Testis (tissue), 3 donors: ENCODE measurements around the gene PEX26. TPM values are rescaled to one million over a fixed set of nuclear protein-coding genes. Genes with fewer than 3 reads are reported as not detected.
"Not testable (repeated sequence)": the region's sequence is repeated elsewhere in the genome, so short reads cannot be mapped to it uniquely, and the experiment has no call there.

Source experiments
- DNase-seq: peaks from one replicate; pipeline ENCODE4 v3.0.0-alpha.2; 2019
- H3K27ac ChIP-seq, 2 donors: fragments of 200-600 bp; sonication (generic); one replicate each; pipeline ENCODE4 v1.5.1; 2019
- H3K27me3 ChIP-seq: fragments of 200-600 bp; sonication (generic); one replicate; pipeline ENCODE4 v1.5.1; 2019
- H3K36me3 ChIP-seq: fragments of 200-600 bp; sonication (generic); one replicate; pipeline ENCODE4 v1.5.1; 2017; ENCODE audit warnings: low read depth; ENCODE audit errors: missing control alignments
- H3K4me1 ChIP-seq: fragments of 200-600 bp; sonication (generic); one replicate; pipeline ENCODE4 v1.5.1; 2019
- H3K4me3 ChIP-seq, 2 donors: fragments of 200-600 bp; sonication (generic); one replicate each; pipeline ENCODE4 v1.5.1; 2017 to 2019
- H3K9me3 ChIP-seq: fragments of 200-600 bp; sonication (generic); one replicate; pipeline ENCODE4 v1.5.1; 2017
- CTCF ChIP-seq, 3 experiments: fragments of 450-650 bp in 2 of 3; fragments of 200-600 bp in 1 of 3; sonication (generic) in 1 of 3; IDR thresholded peaks; one replicate each; pipeline ENCODE4 v1.5.1; 2016 to 2019; ENCODE audit warnings: antibody characterized with exemption in 3 of 3, mild to moderate bottlenecking in 2 of 3, moderate library complexity in 1 of 3
- POLR2A ChIP-seq: fragments of 450-650 bp; IDR thresholded peaks from one replicate; pipeline ENCODE4 v1.6.1; 2017; ENCODE audit warnings: antibody characterized with exemption, mild to moderate bottlenecking, moderate library complexity
- WGBS, 2 donors: methylation state at CpG; one replicate each; pipeline ENCODE4 v1.1.5; 2018; 5-methylcytosine and 5-hydroxymethylcytosine counted together
- intact Hi-C: fragments of 100-400 bp; cut with DNase I; formaldehyde crosslinking; loops from one replicate; pipeline ENCODE4 v1.15.1; 2023; ENCODE audit warnings: low total_unique reads
- polyA plus RNA-seq: library from polyadenylated mRNA; stranded (reverse); fragments of 350-450 nt; fragmentation: Illumina TruSeq; extraction: RNeasy Lipid Tissue Mini Kit (QIAGEN cat#74804); gene quantifications from one replicate; pipeline ENCODE4 v1.2.3, GENCODE V29; 2014; ENCODE audit warnings: low read depth, low replicate concordance; ENCODE audit not compliant: insufficient read depth
- total RNA-seq, 2 donors: library from RNA; depleted of rRNA; stranded (reverse); fragments of >200 nt; gene quantifications; one replicate each; pipeline ENCODE4 v1.2.3, GENCODE V29; 2016

PEX26 gene
- total and polyA plus RNA-seq, 3 donors from 2014 or later, result 16.8 to 33.4 (median 29.1) TPM

GRCh38 chr22:18032455-18033101 is 45.2 kb upstream of the PEX26 start:
- TF ChIP-seq CTCF (IDR thresholded peaks at IDR 0.05) (no peak), POLR2A (no peak)
- H3K27me3 ChIP-seq, result no peaks in the 10 kb centered on the region
- H3K27ac ChIP-seq, result no peak overlapping the region
- H3K36me3 ChIP-seq, result no peaks in the 10 kb centered on the region
- DNase-seq, result no peak
- H3K9me3 ChIP-seq, result no peaks in the 10 kb centered on the region
- intact Hi-C loops, result no loop called here
- no peak overlapping the region for H3K4me3 ChIP-seq
- 59 to 88% methylated on average over 5 to 6 of the region's 6 CpGs for WGBS, 2 donors
- no peaks in the 10 kb centered on the region for H3K4me1 ChIP-seq

GRCh38 chr22:18033204-18033998 is 44.4 kb upstream of the PEX26 start:
- Histone ChIP-seq H3K36me3 (no peaks in the 10 kb centered on the region), H3K27me3 (no peaks in the 10 kb centered on the region), H3K9me3 (no peaks in the 10 kb centered on the region), H3K4me1 (no peaks in the 10 kb centered on the region), H3K4me3 (no peak overlapping the region), H3K27ac (peak overlapping the region in 1 of 2 donors; percentile 2)
- TF ChIP-seq CTCF (IDR thresholded peaks at IDR 0.05) (peak in 1 of 3 experiments; percentile 27), POLR2A (no peak)
- intact Hi-C loops, result no loop called here
- 57 to 69% methylated on average over 6 of the region's 6 CpGs for WGBS, 2 donors
- DNase-seq, result no peak

GRCh38 chr22:18034076-18034475 is 43.7 kb upstream of the PEX26 start:
- Histone ChIP-seq H3K36me3 (no peaks in the 10 kb centered on the region), H3K27me3 (no peaks in the 10 kb centered on the region), H3K9me3 (no peaks in the 10 kb centered on the region), H3K4me1 (no peaks in the 10 kb centered on the region), H3K27ac (peak overlapping the region in 1 of 2 donors; percentile 2), H3K4me3 (no peak overlapping the region)
- intact Hi-C loops, result no loop called here
- DNase-seq, result no peak
- TF ChIP-seq POLR2A, result no peak
- no peak for TF ChIP-seq CTCF (IDR thresholded peaks at IDR 0.05)
- 89 to 97% methylated on average over 3 of the region's 3 CpGs for WGBS, 2 donors

GRCh38 chr22:18035751-18036150 is 42.0 kb upstream of the PEX26 start:
- H3K27me3 ChIP-seq, result no peaks in the 10 kb centered on the region
- H3K36me3 ChIP-seq, result no peaks in the 10 kb centered on the region
- 64 to 69% methylated on average over 9 of the region's 9 CpGs for WGBS, 2 donors
- H3K27ac ChIP-seq, result no peak overlapping the region
- no peaks in the 10 kb centered on the region for H3K9me3 ChIP-seq
- no peak overlapping the region for H3K4me3 ChIP-seq
- intact Hi-C loops, result no loop called here
- no peak for DNase-seq
- TF ChIP-seq CTCF (IDR thresholded peaks at IDR 0.05) (no peak), POLR2A (no peak)
- H3K4me1 ChIP-seq, result no peaks in the 10 kb centered on the region

- DNase-seq, intact Hi-C loops, H3K36me3 ChIP-seq, H3K4me3 ChIP-seq, H3K27me3 ChIP-seq, H3K27ac ChIP-seq, H3K9me3 ChIP-seq: not testable (repeated sequence)
- H3K4me1 ChIP-seq, result peaks cover 19% of the 10 kb centered on the region
- 81 to 94% methylated on average over 5 to 6 of the region's 6 CpGs for WGBS, 2 donors
Measured at GRCh38 chr22:18040898-18041297, 36.9 kb upstream of the PEX26 start.
